GM12878 (cell line): ENCODE data around the gene LDLRAD4. TPM values are rescaled to one million over a fixed set of nuclear protein-coding genes. Genes with fewer than 3 reads are reported as not detected.

Experiments
- ATAC-seq: fragments of 200-7000 bp; cut with Tn5 transposase; 3 replicates; pipeline ENCODE4 v1.9.1; 2020; ENCODE audit warnings: mild to moderate bottlenecking, moderate library complexity
- BruUV-seq: library from RNA; stranded (reverse); fragments of 400-500 nt; replicated peaks from 2 replicates; lab custom pipeline; 2021; lab: Mats Ljungman, UMichigan
- CTCF ChIA-PET: fragments of 300-600 bp; sonication (Branson Sonifier 250); formaldehyde crosslinking; extraction: SDS; loops from one replicate; lab custom pipeline; 2021; ENCODE audit warnings: inconsistent platforms; lab: Yijun Ruan, JAX
- POLR2A ChIA-PET: fragments of 350-600 bp; formaldehyde crosslinking; extraction: SDS; loops from one replicate; lab custom pipeline; 2021; ENCODE audit warnings: inconsistent platforms; lab: Charles Lee
- RAD21 ChIA-PET: fragments of 300-600 bp; sonication (Branson Sonifier 250); formaldehyde crosslinking; loops from one replicate; lab custom pipeline; 2023; ENCODE audit warnings: antibody characterized with exemption; ENCODE audit not compliant: unreplicated experiment; lab: Charles Lee
- SMC1A ChIA-PET: fragments of 300-600 bp; sonication (Branson Sonifier 250); formaldehyde crosslinking; loops from one replicate; lab custom pipeline; 2023; ENCODE audit not compliant: unreplicated experiment, uncharacterized antibody; lab: Charles Lee
- DNase-seq: peaks from one replicate; pipeline ENCODE4 v3.0.0-alpha.2; 2011; ENCODE audit warnings: low read depth, low spot score
- FAIRE-seq: peaks from 3 replicates; lab custom pipeline; 2011; peaks lifted over from hg19 to GRCh38; lab: Jason Lieb, UNC
- H2AFZ ChIP-seq: 2 replicates; pipeline ENCODE4 v1.6.0; 2011; ENCODE audit warnings: low read depth, low read length, control low read depth; ENCODE audit not compliant: control insufficient read depth
- H3K27ac ChIP-seq: 2 replicates; pipeline ENCODE4 v1.5.1; 2011; ENCODE audit warnings: control low read depth; ENCODE audit not compliant: control insufficient read depth, insufficient read depth
- H3K27me3 ChIP-seq, 2 experiments: replicated peaks in 1 of 2; 2 replicates each; pipeline versions ENCODE4 v1.6.0 to v1.6.1; 2011; ENCODE audit warnings: low read length in 1 of 2; ENCODE audit not compliant: control insufficient read depth in 2 of 2, insufficient read depth in 2 of 2
- H3K36me3 ChIP-seq, 2 experiments: 2 replicates each; pipeline ENCODE4 v1.5.1; 2011; ENCODE audit warnings: low read length in 1 of 2; ENCODE audit not compliant: control insufficient read depth in 2 of 2, insufficient read depth in 2 of 2
- H3K4me1 ChIP-seq: 2 replicates; pipeline ENCODE4 v1.6.1; 2011; ENCODE audit warnings: mild to moderate bottlenecking, low read length, moderate library complexity, mixed read lengths; ENCODE audit not compliant: control insufficient read depth, insufficient read depth
- H3K4me2 ChIP-seq: 2 replicates; pipeline ENCODE4 v1.6.0; 2011; ENCODE audit warnings: control low read depth; ENCODE audit not compliant: control insufficient read depth, insufficient read depth
- H3K4me3 ChIP-seq: fragments of 200-600 bp; sonication (generic); 2 replicates; pipeline ENCODE4 v1.5.1; 2016
- H3K79me2 ChIP-seq: 2 replicates; pipeline ENCODE4 v1.6.0; 2011; ENCODE audit warnings: low read length; ENCODE audit not compliant: control insufficient read depth, insufficient read depth
- H3K9ac ChIP-seq: 2 replicates; pipeline ENCODE4 v1.8.0; 2011; ENCODE audit warnings: low read length, control low read depth, mixed read lengths; ENCODE audit not compliant: control insufficient read depth, insufficient read depth
- H3K9me3 ChIP-seq: replicated peaks from 3 replicates; pipeline ENCODE4 v1.5.1; 2011; ENCODE audit warnings: mild to moderate bottlenecking, low read length; ENCODE audit not compliant: control insufficient read depth, insufficient read depth
- H4K20me1 ChIP-seq: 2 replicates; pipeline ENCODE4 v1.6.0; 2011; ENCODE audit not compliant: control insufficient read depth, insufficient read depth
- BCL11A ChIP-seq: IDR thresholded peaks from 2 replicates; pipeline ENCODE4 v1.6.1; 2011; ENCODE audit warnings: low read depth, low read length
- EGR1 ChIP-seq, 2 experiments: IDR thresholded peaks; 1 replicate in 1 of 2; 2 replicates in 1 of 2; pipeline ENCODE4 v1.6.1; 2011 to 2012; ENCODE audit warnings: low read depth in 2 of 2, low read length in 2 of 2, borderline replicate concordance in 1 of 2, mild to moderate bottlenecking in 1 of 2, moderate library complexity in 1 of 2
- EP300 ChIP-seq, 2 experiments: fragments of 150-350 bp in 1 of 2; IDR thresholded peaks; 2 replicates each; pipeline ENCODE4 v1.6.1; 2011 to 2012; ENCODE audit warnings: low read depth in 2 of 2, low read length in 2 of 2, borderline replicate concordance in 1 of 2, improper control_type of control experiment in 1 of 2, inconsistent platforms in 1 of 2; ENCODE audit not compliant: control insufficient read depth in 1 of 2
- ESRRA ChIP-seq: IDR thresholded peaks from 2 replicates; pipeline ENCODE4 v1.6.1; 2012; ENCODE audit warnings: mild to moderate bottlenecking, low read length, improper control_type of control experiment
- GABPA ChIP-seq: IDR thresholded peaks from 2 replicates; pipeline ENCODE4 v1.6.1; 2014; ENCODE audit warnings: antibody characterized with exemption, low read depth, mild to moderate bottlenecking, inconsistent platforms
- JUND ChIP-seq: IDR thresholded peaks from 2 replicates; pipeline ENCODE4 v1.6.1; 2012; ENCODE audit warnings: low read depth, mild to moderate bottlenecking, low read length, improper control_type of control experiment, moderate library complexity
- LARP7 ChIP-seq: fragments of 450-650 bp; IDR thresholded peaks from 2 replicates; pipeline ENCODE4 v1.6.1; 2017; ENCODE audit warnings: mild to moderate bottlenecking
- MAX ChIP-seq: IDR thresholded peaks from 2 replicates; pipeline ENCODE4 v1.6.1; 2012; ENCODE audit warnings: low read depth, low read length, improper control_type of control experiment
- NR2F1 ChIP-seq: fragments of 450-650 bp; conservative IDR thresholded peaks from 2 replicates; pipeline ENCODE4 v1.6.1; 2017; ENCODE audit warnings: mild to moderate bottlenecking
- PBX3 ChIP-seq: IDR thresholded peaks from 2 replicates; pipeline ENCODE4 v1.6.1; 2011; ENCODE audit warnings: mild to moderate bottlenecking, low read depth, low read length, moderate library complexity; ENCODE audit not compliant: insufficient replicate concordance
- POLR2AphosphoS2 ChIP-seq: IDR thresholded peaks from 2 replicates; pipeline ENCODE4 v1.6.1; 2011; ENCODE audit warnings: low read depth, mild to moderate bottlenecking, low read length, improper control_type of control experiment, moderate library complexity
- RBBP5 ChIP-seq: fragments of 200-600 bp; sonication (generic); conservative IDR thresholded peaks from 2 replicates; pipeline ENCODE4 v1.6.1; 2016
- WGBS: methylation state at CpG from one replicate; pipeline ENCODE4 v1.1.6; 2016; ENCODE audit warnings: low lambda C conversion rate; ENCODE audit not compliant: insufficient replicate concordance, insufficient coverage; ENCODE audit errors: missing lambda C conversion rate; 5-methylcytosine and 5-hydroxymethylcytosine counted together
- in situ Hi-C: fragments of 300-500 bp; cut with MboI; formaldehyde crosslinking; loops from 9 replicates; pipeline ENCODE4 v1.14.3; 2018; ENCODE audit warnings: mixed read lengths
- intact Hi-C: fragments of 100-400 bp; cut with micrococcal nuclease; formaldehyde crosslinking; loops from one replicate; pipeline ENCODE4 v1.14.2; 2022; ENCODE audit not compliant: unreplicated experiment
- polyA plus RNA-seq, 11 experiments: library from polyadenylated mRNA; depleted of rRNA in 4 of 11; unstranded in 6 of 11; stranded (reverse) in 5 of 11; fragments of >200 nt; fragmentation: Nextera tagmentation in 4 of 11; fragmentation: Illumina TruSeq in 1 of 11; extraction: Ambion mirVana in 4 of 11; extraction: Trizol in 1 of 11; gene quantifications; 1 replicate in 1 of 11; 2 replicates in 10 of 11; pipeline versions ENCODE4 v1.2.1 to v1.2.3, GENCODE V29; 2011 to 2016; ENCODE audit warnings: inconsistent platforms in 2 of 11, missing spikeins in 2 of 11, low read depth in 1 of 11
- total RNA-seq, 4 experiments: library from RNA; depleted of rRNA in 3 of 4; stranded (reverse); fragments of >200 nt in 3 of 4; fragmentation: Illumina TruSeq in 1 of 4; extraction: Trizol in 1 of 4; gene quantifications; 2 replicates each; pipeline versions ENCODE4 v1.2.1 to v1.2.3, GENCODE V29; 2013 to 2021

Gene LDLRAD4
- total and polyA plus RNA-seq, 10 of the 15 experiments (the other 5 are each of a cell fraction or from before 2014, with no cell fraction given): 2.7 to 16.8 (median 11.2) TPM

- no peak for TF ChIP-seq POLR2AphosphoS2
These were observed 79.7 kb downstream of the LDLRAD4 start (continued) for GRCh38 chr18:13298262-13298661.

- FAIRE-seq: no peak
These were observed 81.5 kb downstream of the LDLRAD4 start for GRCh38 chr18:13300029-13300428.

More at GRCh38 chr18:13300029-13300428, 81.5 kb downstream of the LDLRAD4 start:
- RAD21 ChIA-PET: no interaction called here
- CTCF ChIA-PET: no interaction called here
- H3K79me2 ChIP-seq: no peaks in the 10 kb centered on the region
- H3K4me2 ChIP-seq: no peak overlapping the region
- TF ChIP-seq RBBP5: no peak
- no peak for TF ChIP-seq ESRRA
- no peak for TF ChIP-seq EGR1 (IDR thresholded peaks at IDR 0.05; ENCODE audit: borderline replicate concordance in 1 of 2, low read depth in 2 of 2, low read length in 2 of 2)
- no peak for TF ChIP-seq MAX
- no peak for TF ChIP-seq BCL11A
- TF ChIP-seq NR2F1: no peak
- no peak for TF ChIP-seq GABPA
- no peak for TF ChIP-seq JUND
- no peak for TF ChIP-seq LARP7
- no peak for TF ChIP-seq PBX3
- TF ChIP-seq EP300 (IDR thresholded peaks at IDR 0.05; ENCODE audit: borderline replicate concordance in 1 of 2, control insufficient read depth in 1 of 2, low read depth in 2 of 2, low read length in 2 of 2): no peak
- no peaks in the 10 kb centered on the region for H4K20me1 ChIP-seq
- DNase-seq (no peak), ATAC-seq (no peak)
- BruUV-seq: no TSS peak
- H3K4me3 ChIP-seq: no peak overlapping the region
- no peak overlapping the region for H3K27ac ChIP-seq
- H3K9ac ChIP-seq: no peak overlapping the region
- POLR2A ChIA-PET: no interaction called here
- H3K36me3 ChIP-seq: no peaks in the 10 kb centered on the region
- SMC1A ChIA-PET: no interaction called here
- no peak overlapping the region for H2AFZ ChIP-seq
- no peaks in the 10 kb centered on the region for H3K9me3 ChIP-seq
- WGBS: 32% methylated on average over 6 of the region's 6 CpGs
- in situ Hi-C loops (no loop called here), intact Hi-C loops (no loop called here)
- no peaks in the 10 kb centered on the region for H3K4me1 ChIP-seq
- H3K27me3 ChIP-seq: peaks cover 0 to 3% of the 10 kb centered on the region in 2 experiments; a peak in 1 of 4 replicates
